Measurements from ENCODE around the gene KRTAP5-3.
"Not testable (repeated sequence)": the region's sequence is repeated elsewhere in the genome, so short reads cannot be mapped to it uniquely, and the experiment has no call there.

Gene KRTAP5-3

DNA sequence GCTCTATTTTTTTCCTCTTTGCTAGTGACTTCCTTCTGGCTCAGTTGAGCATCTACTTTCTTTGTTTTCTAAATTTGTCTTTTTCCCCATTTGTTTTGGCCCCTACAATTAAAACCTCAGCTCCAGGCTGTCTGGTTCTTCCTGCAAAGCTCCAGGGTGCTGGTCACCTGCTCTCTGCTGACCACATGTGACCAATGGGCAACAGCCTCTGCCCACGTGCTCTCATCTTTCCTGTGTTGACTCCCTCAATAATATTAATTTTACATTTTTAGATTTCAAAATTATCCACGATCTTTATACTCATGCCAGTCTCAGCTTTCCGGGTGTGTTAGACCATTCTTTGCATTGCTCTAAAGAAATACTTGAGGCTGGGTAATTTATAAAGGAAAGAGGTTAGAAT lies 9.9 kb downstream of the KRTAP5-3 start:
- not testable (repeated sequence) for H3K4me2 ChIP-seq (ENCODE audit: low read length); H2BK120ac ChIP-seq (ENCODE audit: low read depth, low read length); H3K4me1 ChIP-seq (ENCODE audit: control insufficient read depth, low read depth, low read length); H3K9ac ChIP-seq (ENCODE audit: low read length); H2BK5ac ChIP-seq (ENCODE audit: low read length); H3K27ac ChIP-seq (ENCODE audit: low read depth, low read length); H3K18ac ChIP-seq (ENCODE audit: low read length); H3K79me1 ChIP-seq (ENCODE audit: low read length); H2AK5ac ChIP-seq (ENCODE audit: low read length); H3K56ac ChIP-seq (ENCODE audit: low read length); H3K79me2 ChIP-seq (ENCODE audit: control insufficient read depth, insufficient read depth, low read length); H4K5ac ChIP-seq (ENCODE audit: low read length); H3K36me3 ChIP-seq (ENCODE audit: control insufficient read depth, insufficient read depth, low read length); H4K8ac ChIP-seq (ENCODE audit: low read depth, low read length); H3K4me3 ChIP-seq (ENCODE audit: low read length); DNase-seq; H3K23ac ChIP-seq (ENCODE audit: low read length); H3K4ac ChIP-seq (ENCODE audit: low read depth, low read length); H3K27me3 ChIP-seq (ENCODE audit: insufficient read depth, low read length, poor library complexity); H2BK15ac ChIP-seq (replicated peaks; ENCODE audit: low read depth)
- WGBS (ENCODE audit: extremely low coverage, insufficient coverage, low lambda C conversion rate) = no CpG with 5 or more reads among the region's 3 CpGs

DNA sequence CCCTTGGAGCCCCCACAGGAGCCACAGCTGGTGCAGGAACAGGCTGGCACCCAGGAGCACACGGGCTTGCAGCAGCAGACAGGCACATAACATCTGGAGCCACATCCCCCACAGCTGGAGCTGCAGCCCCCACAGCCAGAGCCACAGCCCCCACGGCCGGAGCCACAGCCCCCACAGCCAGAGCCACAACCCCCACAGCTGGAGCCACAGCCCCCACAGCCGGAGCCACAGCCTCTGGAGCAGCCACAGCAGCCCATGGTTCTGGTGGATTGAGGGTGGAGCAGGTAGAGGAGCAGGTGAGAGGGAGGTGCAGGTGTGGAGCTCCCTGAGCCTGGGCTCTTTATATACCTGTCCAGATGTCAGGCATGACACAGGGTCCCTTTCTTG lies 10.3 kb downstream of the KRTAP5-3 start, which contains the start of gene KRTAP5-2:
Gene KRTAP5-2, minus strand, starts transcription at position 301 of the 387 bp plus-strand sequence. Its CDS starts 44 bp downstream, at position 257.
- no peak within 1 kb of the TSS for H3K4ac ChIP-seq (ENCODE audit: low read depth, low read length)
- H3K79me1 ChIP-seq (ENCODE audit: low read length) = no peaks in the 10 kb centered on the region
- no peaks in the 10 kb centered on the region for H3K79me2 ChIP-seq (ENCODE audit: control insufficient read depth, insufficient read depth, low read length)
- no peaks in the 10 kb centered on the region for H3K4me1 ChIP-seq (ENCODE audit: control insufficient read depth, low read depth, low read length)
- H3K4me2 ChIP-seq (ENCODE audit: low read length) = no peak within 1 kb of the TSS
- H3K18ac ChIP-seq (ENCODE audit: low read length) = no peak within 1 kb of the TSS
- no peak within 1 kb of the TSS for H3K9ac ChIP-seq (ENCODE audit: low read length)
- no peaks in the 10 kb centered on the region for H3K27me3 ChIP-seq (ENCODE audit: insufficient read depth, low read length, poor library complexity)
- no peak within 1 kb of the TSS for H2AK5ac ChIP-seq (ENCODE audit: low read length)
- H3K23ac ChIP-seq (ENCODE audit: low read length) = no peak within 1 kb of the TSS
- H2BK5ac ChIP-seq (ENCODE audit: low read length) = no peak within 1 kb of the TSS
- no peak within 1 kb of the TSS for H2BK120ac ChIP-seq (ENCODE audit: low read depth, low read length)
- no peak within 1 kb of the TSS for H4K8ac ChIP-seq (ENCODE audit: low read depth, low read length)
- H3K36me3 ChIP-seq (ENCODE audit: control insufficient read depth, insufficient read depth, low read length) = no peaks in the 10 kb centered on the region
- no peak within 1 kb of the TSS for H2BK15ac ChIP-seq (replicated peaks; ENCODE audit: low read depth)
- no peak within 1 kb of the TSS for H3K4me3 ChIP-seq (ENCODE audit: low read length)
- DNase-seq = no peak
- no peak within 1 kb of the TSS for H4K5ac ChIP-seq (ENCODE audit: low read length)
- no peak within 1 kb of the TSS for H3K27ac ChIP-seq (ENCODE audit: low read depth, low read length)
- H3K56ac ChIP-seq (ENCODE audit: low read length) = no peak within 1 kb of the TSS
- WGBS (ENCODE audit: extremely low coverage, insufficient coverage, low lambda C conversion rate) = no CpG with 5 or more reads among the region's 4 CpGs

- Histone ChIP-seq H3K36me3 (ENCODE audit: control insufficient read depth, insufficient read depth, low read length) (no peaks in the 10 kb centered on the region), H3K4me1 (ENCODE audit: control insufficient read depth, low read depth, low read length) (no peaks in the 10 kb centered on the region), H2BK15ac (replicated peaks; ENCODE audit: low read depth) (no peak overlapping the region), H2AK5ac (ENCODE audit: low read length) (no peak overlapping the region), H3K79me2 (ENCODE audit: control insufficient read depth, insufficient read depth, low read length) (no peaks in the 10 kb centered on the region), H3K18ac (ENCODE audit: low read length) (no peak overlapping the region), H4K8ac (ENCODE audit: low read depth, low read length) (no peak overlapping the region), H3K23ac (ENCODE audit: low read length) (no peak overlapping the region), H4K5ac (ENCODE audit: low read length) (no peak overlapping the region), H3K27me3 (ENCODE audit: insufficient read depth, low read length, poor library complexity) (no peaks in the 10 kb centered on the region), H3K4me2 (ENCODE audit: low read length) (no peak overlapping the region), H3K27ac (ENCODE audit: low read depth, low read length) (no peak overlapping the region), H3K79me1 (ENCODE audit: low read length) (no peaks in the 10 kb centered on the region), H3K4ac (ENCODE audit: low read depth, low read length) (no peak overlapping the region), H2BK120ac (ENCODE audit: low read depth, low read length) (no peak overlapping the region), H3K4me3 (ENCODE audit: low read length) (no peak overlapping the region), H3K9ac (ENCODE audit: low read length) (no peak overlapping the region), H2BK5ac (ENCODE audit: low read length) (no peak overlapping the region), H3K56ac (ENCODE audit: low read length) (no peak overlapping the region)
- no peak for DNase-seq
- WGBS (ENCODE audit: extremely low coverage, insufficient coverage, low lambda C conversion rate) = no CpG with 5 or more reads among the region's 10 CpGs
Measured at GRCh38 chr11:1597331-1597993, 10.8 kb downstream of the KRTAP5-3 start.

DNA sequence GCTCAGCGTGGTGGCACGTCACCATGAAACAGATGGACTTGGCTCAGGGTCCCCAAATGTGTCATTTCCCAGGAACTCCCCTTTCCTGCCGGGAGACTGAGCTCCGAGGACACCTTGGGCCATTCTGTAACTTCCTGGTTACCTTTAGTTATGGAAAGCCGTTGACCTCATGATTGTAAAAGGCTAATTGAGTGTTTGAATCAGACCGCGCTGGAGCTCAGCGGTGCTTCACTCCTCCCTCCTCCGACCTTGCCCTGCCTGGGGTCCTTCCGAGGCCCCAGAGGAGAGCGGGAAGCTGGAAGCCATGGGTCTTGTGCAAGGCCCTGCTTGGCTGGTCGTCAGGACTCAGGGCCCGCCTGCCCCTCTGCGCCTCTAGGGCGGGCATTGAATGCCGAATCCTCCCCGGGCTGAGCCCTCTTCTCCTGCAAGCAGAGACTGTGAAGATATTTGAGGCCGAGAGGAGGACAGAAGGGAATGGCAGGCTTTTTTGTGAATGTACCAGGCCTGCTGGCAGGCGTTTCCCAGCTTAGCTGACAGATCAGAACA lies 11.6 kb downstream of the KRTAP5-3 start:
- not testable (repeated sequence) for H3K27ac ChIP-seq (ENCODE audit: low read depth, low read length); H3K36me3 ChIP-seq (ENCODE audit: control insufficient read depth, insufficient read depth, low read length); H3K4me1 ChIP-seq (ENCODE audit: control insufficient read depth, low read depth, low read length); H3K27me3 ChIP-seq (ENCODE audit: insufficient read depth, low read length, poor library complexity); H3K79me2 ChIP-seq (ENCODE audit: control insufficient read depth, insufficient read depth, low read length); H3K23ac ChIP-seq (ENCODE audit: low read length); H3K4me3 ChIP-seq (ENCODE audit: low read length); H3K79me1 ChIP-seq (ENCODE audit: low read length); H2BK120ac ChIP-seq (ENCODE audit: low read depth, low read length); H4K5ac ChIP-seq (ENCODE audit: low read length); H2BK15ac ChIP-seq (replicated peaks; ENCODE audit: low read depth); H2AK5ac ChIP-seq (ENCODE audit: low read length); H4K8ac ChIP-seq (ENCODE audit: low read depth, low read length); H3K4me2 ChIP-seq (ENCODE audit: low read length); H3K9ac ChIP-seq (ENCODE audit: low read length); H2BK5ac ChIP-seq (ENCODE audit: low read length); H3K18ac ChIP-seq (ENCODE audit: low read length); H3K4ac ChIP-seq (ENCODE audit: low read depth, low read length); DNase-seq
- H3K56ac ChIP-seq (ENCODE audit: low read length) = peak overlapping the region; percentile 10
- WGBS (ENCODE audit: extremely low coverage, insufficient coverage, low lambda C conversion rate) = no CpG with 5 or more reads among the region's 19 CpGs

DNA sequence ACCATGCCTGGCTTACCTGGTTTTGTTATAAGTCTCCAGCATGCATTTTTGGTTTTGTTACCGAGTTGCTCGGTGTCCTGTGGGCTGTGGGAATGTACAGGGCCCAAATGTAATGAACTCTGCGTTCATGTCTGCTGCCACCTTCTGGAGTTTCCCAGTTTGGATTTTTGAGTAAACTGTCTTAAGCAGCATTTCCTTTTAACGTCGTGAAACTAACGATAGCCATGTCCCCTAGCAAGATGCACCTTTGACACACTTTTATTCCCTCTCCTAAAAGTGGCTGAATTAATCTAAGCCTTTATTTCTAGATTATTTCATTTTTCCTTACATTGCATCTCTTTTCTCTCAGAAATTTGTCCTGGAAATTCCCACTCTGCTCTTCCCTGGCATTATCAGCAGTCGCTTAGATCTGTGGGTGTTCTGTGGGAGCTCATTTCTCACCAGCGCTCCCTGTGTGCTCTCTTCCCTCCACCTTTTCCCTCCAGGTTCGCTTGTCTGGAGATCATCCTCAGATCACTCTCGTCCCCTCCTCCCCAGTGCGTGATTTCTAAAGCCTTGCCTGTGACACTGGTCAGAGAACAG lies 12.2 kb downstream of the KRTAP5-3 start:
- not testable (repeated sequence) for H3K27me3 ChIP-seq (ENCODE audit: insufficient read depth, low read length, poor library complexity); H2BK15ac ChIP-seq (replicated peaks; ENCODE audit: low read depth); H3K36me3 ChIP-seq (ENCODE audit: control insufficient read depth, insufficient read depth, low read length); H4K5ac ChIP-seq (ENCODE audit: low read length); H3K4me3 ChIP-seq (ENCODE audit: low read length); H3K4me2 ChIP-seq (ENCODE audit: low read length); H2BK5ac ChIP-seq (ENCODE audit: low read length); H3K79me2 ChIP-seq (ENCODE audit: control insufficient read depth, insufficient read depth, low read length); H3K56ac ChIP-seq (ENCODE audit: low read length); H3K18ac ChIP-seq (ENCODE audit: low read length); H3K4me1 ChIP-seq (ENCODE audit: control insufficient read depth, low read depth, low read length); H3K4ac ChIP-seq (ENCODE audit: low read depth, low read length); H2AK5ac ChIP-seq (ENCODE audit: low read length); H3K27ac ChIP-seq (ENCODE audit: low read depth, low read length); H2BK120ac ChIP-seq (ENCODE audit: low read depth, low read length); H3K79me1 ChIP-seq (ENCODE audit: low read length); H3K9ac ChIP-seq (ENCODE audit: low read length); DNase-seq; H3K23ac ChIP-seq (ENCODE audit: low read length); H4K8ac ChIP-seq (ENCODE audit: low read depth, low read length)
- no CpG with 5 or more reads among the region's 11 CpGs for WGBS (ENCODE audit: extremely low coverage, insufficient coverage, low lambda C conversion rate)

Measured in mesendoderm (in vitro differentiated cells).